ENCODE measurements around the gene NFIB. TPM values are rescaled to one million over a fixed set of nuclear protein-coding genes. Genes with fewer than 3 reads are reported as not detected.

NFIB gene
- polyA plus RNA-seq, 3 donors, result not detected

DNA sequence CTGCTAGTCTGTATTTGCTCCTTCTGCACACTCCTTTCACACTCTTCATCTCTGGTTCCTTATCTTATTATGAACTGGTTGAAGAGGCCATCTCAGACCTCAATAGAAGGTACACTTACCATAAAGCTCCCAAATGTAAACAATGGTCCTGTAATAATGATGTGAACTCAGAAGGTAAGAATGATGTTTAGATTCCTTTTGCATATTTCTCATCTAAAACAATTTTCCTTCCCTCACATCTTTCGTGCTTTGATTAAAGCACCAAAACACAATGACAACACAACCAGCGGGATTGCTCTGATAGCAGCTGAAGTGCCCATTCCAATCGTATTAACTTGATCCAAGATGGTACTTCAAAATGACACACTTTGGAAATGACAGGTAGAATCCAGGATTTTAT is 34.3 kb downstream of the NFIB start:
- no peak overlapping the region for H3K27ac ChIP-seq (ENCODE audit: low read depth in 1 of 2, low read length in 2 of 2)
- peaks cover 0 to 4% (median 0%) of the 10 kb centered on the region in 7 donors for H3K9me3 Mint-ChIP-seq
- H3K9ac ChIP-seq (ENCODE audit: insufficient read depth, low read length, poor library complexity, severe bottlenecking), result no peak overlapping the region
- H3K4me3 Mint-ChIP-seq, result no peak overlapping the region
- H3K79me2 ChIP-seq (ENCODE audit: insufficient read depth, low read length), result no peaks in the 10 kb centered on the region
- H4K20me1 ChIP-seq (ENCODE audit: insufficient read depth, low read length), result no peaks in the 10 kb centered on the region
- no peaks in the 10 kb centered on the region for H3K36me3 ChIP-seq (replicated peaks in 1 of 2; ENCODE audit: control insufficient read depth in 1 of 2, insufficient read depth in 2 of 2, low read length in 2 of 2)
- peaks cover 0 to 4% (median 1%) of the 10 kb centered on the region in 3 donors for H3K27me3 Mint-ChIP-seq (ENCODE audit: low read depth in 3 of 3)
- intact Hi-C loops (cut with micrococcal nuclease), result no loop called here
- H3K9me3 ChIP-seq (replicated peaks in 1 of 2; ENCODE audit: control insufficient read depth in 1 of 2, insufficient read depth in 1 of 2, low read length in 2 of 2), result no peaks in the 10 kb centered on the region
- H3K4me2 ChIP-seq (replicated peaks; ENCODE audit: extremely low read depth, low read length, poor library complexity, severe bottlenecking), result no peak overlapping the region
- DNase-seq, result no peak
- H3K27ac Mint-ChIP-seq, result no peak overlapping the region
- peaks cover 0 to 4% of the 10 kb centered on the region in 2 donors for H3K27me3 ChIP-seq (ENCODE audit: control insufficient read depth in 2 of 2, insufficient read depth in 2 of 2, low read length in 2 of 2)
- H3K4me3 ChIP-seq (replicated peaks in 1 of 3; ENCODE audit: low read depth in 2 of 3, low read length in 3 of 3), result no peak overlapping the region
- no peaks in the 10 kb centered on the region for H3K4me1 ChIP-seq (ENCODE audit: control insufficient read depth in 1 of 2, insufficient read depth in 2 of 2, low read length in 2 of 2)
- no peaks in the 10 kb centered on the region for H3K4me1 Mint-ChIP-seq
- no peaks in the 10 kb centered on the region for H3K36me3 Mint-ChIP-seq
- no CpG with 5 or more reads among the region's 3 CpGs for WGBS (ENCODE audit: insufficient coverage)
- TF ChIP-seq, protein P1, sequence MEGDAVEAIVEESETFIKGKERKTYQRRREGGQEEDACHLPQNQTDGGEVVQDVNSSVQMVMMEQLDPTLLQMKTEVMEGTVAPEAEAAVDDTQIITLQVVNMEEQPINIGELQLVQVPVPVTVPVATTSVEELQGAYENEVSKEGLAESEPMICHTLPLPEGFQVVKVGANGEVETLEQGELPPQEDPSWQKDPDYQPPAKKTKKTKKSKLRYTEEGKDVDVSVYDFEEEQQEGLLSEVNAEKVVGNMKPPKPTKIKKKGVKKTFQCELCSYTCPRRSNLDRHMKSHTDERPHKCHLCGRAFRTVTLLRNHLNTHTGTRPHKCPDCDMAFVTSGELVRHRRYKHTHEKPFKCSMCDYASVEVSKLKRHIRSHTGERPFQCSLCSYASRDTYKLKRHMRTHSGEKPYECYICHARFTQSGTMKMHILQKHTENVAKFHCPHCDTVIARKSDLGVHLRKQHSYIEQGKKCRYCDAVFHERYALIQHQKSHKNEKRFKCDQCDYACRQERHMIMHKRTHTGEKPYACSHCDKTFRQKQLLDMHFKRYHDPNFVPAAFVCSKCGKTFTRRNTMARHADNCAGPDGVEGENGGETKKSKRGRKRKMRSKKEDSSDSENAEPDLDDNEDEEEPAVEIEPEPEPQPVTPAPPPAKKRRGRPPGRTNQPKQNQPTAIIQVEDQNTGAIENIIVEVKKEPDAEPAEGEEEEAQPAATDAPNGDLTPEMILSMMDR (IDR thresholded peaks at IDR 0.05), result no peak
- no peak overlapping the region for H2AFZ ChIP-seq (ENCODE audit: insufficient read depth, low read depth, low read length, poor library complexity, severe bottlenecking)

- Histone ChIP-seq H3K9me3 (replicated peaks in 1 of 2; ENCODE audit: control insufficient read depth in 1 of 2, insufficient read depth in 1 of 2, low read length in 2 of 2) (no peaks in the 10 kb centered on the region), H3K4me3 (replicated peaks in 1 of 3; ENCODE audit: low read depth in 2 of 3, low read length in 3 of 3) (no peak overlapping the region), H4K20me1 (ENCODE audit: insufficient read depth, low read length) (no peaks in the 10 kb centered on the region), H3K27ac (ENCODE audit: low read depth in 1 of 2, low read length in 2 of 2) (no peak overlapping the region), H3K27me3 (ENCODE audit: control insufficient read depth in 2 of 2, insufficient read depth in 2 of 2, low read length in 2 of 2) (peaks cover 0 to 4% of the 10 kb centered on the region in 2 donors), H3K9ac (ENCODE audit: insufficient read depth, low read length, poor library complexity, severe bottlenecking) (no peak overlapping the region), H3K4me1 (ENCODE audit: control insufficient read depth in 1 of 2, insufficient read depth in 2 of 2, low read length in 2 of 2) (no peaks in the 10 kb centered on the region), H3K36me3 (replicated peaks in 1 of 2; ENCODE audit: control insufficient read depth in 1 of 2, insufficient read depth in 2 of 2, low read length in 2 of 2) (no peaks in the 10 kb centered on the region), H3K4me2 (replicated peaks; ENCODE audit: extremely low read depth, low read length, poor library complexity, severe bottlenecking) (no peak overlapping the region), H2AFZ (ENCODE audit: insufficient read depth, low read depth, low read length, poor library complexity, severe bottlenecking) (no peak overlapping the region), H3K79me2 (ENCODE audit: insufficient read depth, low read length) (no peaks in the 10 kb centered on the region)
- no peaks in the 10 kb centered on the region for H3K36me3 Mint-ChIP-seq
- H3K4me3 Mint-ChIP-seq, result no peak overlapping the region
- 90% methylated on average over 2 of the region's 5 CpGs for WGBS (ENCODE audit: insufficient coverage)
- no peaks in the 10 kb centered on the region for H3K4me1 Mint-ChIP-seq
- intact Hi-C loops (cut with micrococcal nuclease), result no loop called here
- TF ChIP-seq, protein P1 (IDR thresholded peaks at IDR 0.05), result no peak
- peaks cover 3 to 9% (median 4%) of the 10 kb centered on the region in 3 donors for H3K27me3 Mint-ChIP-seq (ENCODE audit: low read depth in 3 of 3)
- H3K9me3 Mint-ChIP-seq, result peaks cover 0 to 4% (median 0%) of the 10 kb centered on the region in 7 donors
- no peak for DNase-seq
- no peak overlapping the region for H3K27ac Mint-ChIP-seq
Observed at GRCh38 chr9:14278291-14278721, 35.6 kb downstream of the NFIB start.

Data from CD14-positive monocyte (primary cell).